ENCODE measurements around the gene PLA2G4A. TPM values are rescaled to one million over a fixed set of nuclear protein-coding genes. Genes with fewer than 3 reads are reported as not detected.

PLA2G4A gene
- total RNA-seq, 5 donors from 2014 or later (not counting 1 experiment from before 2014, with no cell fraction given): 0.35 TPM; not detected in 4

GRCh38 chr1:186804679-186805078 is 24.1 kb upstream of the PLA2G4A start:
- POLR2A ChIA-PET: no interaction called here
- WGBS (ENCODE audit: insufficient coverage): no CpG with 5 or more reads among the region's 5 CpGs
- Mint-ChIP-seq H3K27me3 (no peaks in the 10 kb centered on the region), H3K36me3 (no peaks in the 10 kb centered on the region), H3K4me3 (no peak overlapping the region), H3K27ac (no peak overlapping the region), H3K9me3 (peaks cover 0 to 3% (median 0%) of the 10 kb centered on the region in 3 donors), H3K4me1 (no peaks in the 10 kb centered on the region)
- Histone ChIP-seq H3K27ac (ENCODE audit: low read length) (no peak overlapping the region), H3K9me3 (no peaks in the 10 kb centered on the region), H3K4me1 (ENCODE audit: control insufficient read depth in 1 of 2, extremely low read depth in 1 of 2, insufficient read depth in 2 of 2, low read length in 2 of 2) (no peaks in the 10 kb centered on the region), H3K4me3 (ENCODE audit: control insufficient read depth in 1 of 2, extremely low read depth in 1 of 2, low read length in 1 of 2) (no peak overlapping the region), H3K36me3 (ENCODE audit: control insufficient read depth in 2 of 2, extremely low read depth in 1 of 2, insufficient read depth in 1 of 2, low read length in 1 of 2) (no peaks in the 10 kb centered on the region), H3K27me3 (replicated peaks in 1 of 2; ENCODE audit: control insufficient read depth in 2 of 2, extremely low read depth in 1 of 2, insufficient read depth in 2 of 2, low read length in 1 of 2) (no peaks in the 10 kb centered on the region)
- DNase-seq: no peak
- CTCF ChIA-PET: no interaction called here
- no peak for ATAC-seq (replicated peaks in 1 of 4)

GRCh38 chr1:186806477-186806876 is 22.3 kb upstream of the PLA2G4A start:
- Histone ChIP-seq H3K4me3 (ENCODE audit: control insufficient read depth in 1 of 2, extremely low read depth in 1 of 2, low read length in 1 of 2) (no peak overlapping the region), H3K27me3 (replicated peaks in 1 of 2; ENCODE audit: control insufficient read depth in 2 of 2, extremely low read depth in 1 of 2, insufficient read depth in 2 of 2, low read length in 1 of 2) (no peaks in the 10 kb centered on the region), H3K27ac (ENCODE audit: low read length) (no peak overlapping the region), H3K9me3 (no peaks in the 10 kb centered on the region), H3K4me1 (ENCODE audit: control insufficient read depth in 1 of 2, extremely low read depth in 1 of 2, insufficient read depth in 2 of 2, low read length in 2 of 2) (no peaks in the 10 kb centered on the region), H3K36me3 (ENCODE audit: control insufficient read depth in 2 of 2, extremely low read depth in 1 of 2, insufficient read depth in 1 of 2, low read length in 1 of 2) (no peaks in the 10 kb centered on the region)
- POLR2A ChIA-PET: no interaction called here
- Mint-ChIP-seq H3K4me3 (no peak overlapping the region), H3K27me3 (no peaks in the 10 kb centered on the region), H3K36me3 (no peaks in the 10 kb centered on the region), H3K9me3 (peaks cover 0 to 3% (median 0%) of the 10 kb centered on the region in 3 donors), H3K27ac (no peak overlapping the region), H3K4me1 (no peaks in the 10 kb centered on the region)
- DNase-seq (no peak), ATAC-seq (replicated peaks in 1 of 4) (no peak)
- CTCF ChIA-PET: no interaction called here
- no CpG with 5 or more reads among the region's 3 CpGs for WGBS (ENCODE audit: insufficient coverage)

GRCh38 chr1:186807163-186807562 is 21.6 kb upstream of the PLA2G4A start:
- CTCF ChIA-PET: no interaction called here
- no peaks in the 10 kb centered on the region for H3K27me3 ChIP-seq (replicated peaks in 1 of 2; ENCODE audit: control insufficient read depth in 2 of 2, extremely low read depth in 1 of 2, insufficient read depth in 2 of 2, low read length in 1 of 2)
- H3K27me3 Mint-ChIP-seq: no peaks in the 10 kb centered on the region
- WGBS (ENCODE audit: insufficient coverage): 83% methylated on average over 1 of the region's 4 CpGs
- H3K4me1 Mint-ChIP-seq: no peaks in the 10 kb centered on the region
- DNase-seq (no peak), ATAC-seq (replicated peaks in 1 of 4) (no peak)
- H3K4me3 ChIP-seq (ENCODE audit: control insufficient read depth in 1 of 2, extremely low read depth in 1 of 2, low read length in 1 of 2): no peak overlapping the region
- H3K4me3 Mint-ChIP-seq: no peak overlapping the region
- POLR2A ChIA-PET: no interaction called here
- no peaks in the 10 kb centered on the region for H3K9me3 ChIP-seq
- H3K27ac Mint-ChIP-seq: no peak overlapping the region
- no peaks in the 10 kb centered on the region for H3K36me3 ChIP-seq (ENCODE audit: control insufficient read depth in 2 of 2, extremely low read depth in 1 of 2, insufficient read depth in 1 of 2, low read length in 1 of 2)
- no peaks in the 10 kb centered on the region for H3K4me1 ChIP-seq (ENCODE audit: control insufficient read depth in 1 of 2, extremely low read depth in 1 of 2, insufficient read depth in 2 of 2, low read length in 2 of 2)
- no peak overlapping the region for H3K27ac ChIP-seq (ENCODE audit: low read length)
- H3K36me3 Mint-ChIP-seq: no peaks in the 10 kb centered on the region
- peaks cover 0 to 3% (median 0%) of the 10 kb centered on the region in 3 donors for H3K9me3 Mint-ChIP-seq

DNA sequence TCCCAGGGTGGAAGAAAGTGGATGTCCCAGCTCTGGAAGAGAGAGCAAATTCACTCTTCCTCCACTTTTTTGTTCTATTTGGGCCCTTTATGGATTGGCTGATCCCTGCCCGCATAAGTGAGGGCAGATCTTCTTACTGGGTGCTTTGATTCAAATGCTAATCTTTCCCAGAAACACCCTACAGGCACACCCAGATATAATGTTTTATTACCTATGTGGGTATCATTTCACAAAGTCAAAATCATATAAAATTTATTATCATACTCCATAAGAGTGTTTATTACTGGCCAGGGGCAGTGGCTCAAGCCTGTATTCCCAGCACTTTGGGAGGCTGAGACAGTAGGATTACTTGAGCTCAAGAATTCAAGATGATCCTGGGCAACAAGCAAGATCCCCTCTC is 16.9 kb upstream of the PLA2G4A start:
- no peaks in the 10 kb centered on the region for H3K27me3 Mint-ChIP-seq
- H3K36me3 Mint-ChIP-seq: no peaks in the 10 kb centered on the region
- H3K27ac ChIP-seq (ENCODE audit: low read length): no peak overlapping the region
- WGBS (ENCODE audit: insufficient coverage): no CpG with 5 or more reads among the region's 1 CpG
- ATAC-seq (replicated peaks in 1 of 4) (no peak), DNase-seq (no peak)
- H3K4me1 Mint-ChIP-seq: no peaks in the 10 kb centered on the region
- no peak overlapping the region for H3K27ac Mint-ChIP-seq
- ChIA-PET POLR2A (no interaction called here), CTCF (interaction anchor here in 1 of 2 donors (0.8 kb wide), 1 partner anchor 544 kb away, joined by 3 read pairs; no protein-coding TSS in a partner anchor)
- no peaks in the 10 kb centered on the region for H3K36me3 ChIP-seq (ENCODE audit: control insufficient read depth in 2 of 2, extremely low read depth in 1 of 2, insufficient read depth in 1 of 2, low read length in 1 of 2)
- H3K4me1 ChIP-seq (ENCODE audit: control insufficient read depth in 1 of 2, extremely low read depth in 1 of 2, insufficient read depth in 2 of 2, low read length in 2 of 2): no peaks in the 10 kb centered on the region
- no peak overlapping the region for H3K4me3 ChIP-seq (ENCODE audit: control insufficient read depth in 1 of 2, extremely low read depth in 1 of 2, low read length in 1 of 2)
- no peak overlapping the region for H3K4me3 Mint-ChIP-seq
- H3K9me3 Mint-ChIP-seq: peaks cover 0 to 3% (median 0%) of the 10 kb centered on the region in 3 donors
- no peaks in the 10 kb centered on the region for H3K9me3 ChIP-seq
- H3K27me3 ChIP-seq (replicated peaks in 1 of 2; ENCODE audit: control insufficient read depth in 2 of 2, extremely low read depth in 1 of 2, insufficient read depth in 2 of 2, low read length in 1 of 2): no peaks in the 10 kb centered on the region

DNA sequence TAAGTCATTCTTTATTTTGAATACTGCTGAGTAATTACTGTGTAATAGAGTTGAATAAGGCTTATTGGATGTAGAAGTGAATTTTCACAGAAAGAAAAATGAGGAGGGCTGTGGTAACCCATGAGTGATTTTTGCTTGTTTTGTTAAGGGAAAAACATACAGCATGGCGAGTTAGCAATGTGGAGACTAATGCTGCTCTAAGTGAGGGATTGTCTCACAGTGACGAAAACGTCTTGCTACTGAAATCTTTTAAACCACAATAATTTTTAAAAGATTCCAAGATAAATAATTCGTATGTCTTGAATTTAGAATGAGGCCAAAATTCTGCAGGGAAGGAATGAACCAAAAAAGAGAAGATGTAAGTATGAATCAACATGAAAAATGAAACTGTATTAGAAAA is 16.2 kb upstream of the PLA2G4A start:
- ChIA-PET CTCF (no interaction called here), POLR2A (no interaction called here)
- H3K9me3 Mint-ChIP-seq: peaks cover 0 to 3% (median 0%) of the 10 kb centered on the region in 3 donors
- no peaks in the 10 kb centered on the region for H3K4me1 ChIP-seq (ENCODE audit: control insufficient read depth in 1 of 2, extremely low read depth in 1 of 2, insufficient read depth in 2 of 2, low read length in 2 of 2)
- no peak overlapping the region for H3K4me3 Mint-ChIP-seq
- H3K27me3 Mint-ChIP-seq: no peaks in the 10 kb centered on the region
- no peak overlapping the region for H3K4me3 ChIP-seq (ENCODE audit: control insufficient read depth in 1 of 2, extremely low read depth in 1 of 2, low read length in 1 of 2)
- no peaks in the 10 kb centered on the region for H3K36me3 ChIP-seq (ENCODE audit: control insufficient read depth in 2 of 2, extremely low read depth in 1 of 2, insufficient read depth in 1 of 2, low read length in 1 of 2)
- no peak overlapping the region for H3K27ac ChIP-seq (ENCODE audit: low read length)
- H3K36me3 Mint-ChIP-seq: no peaks in the 10 kb centered on the region
- no peaks in the 10 kb centered on the region for H3K9me3 ChIP-seq
- no peaks in the 10 kb centered on the region for H3K4me1 Mint-ChIP-seq
- H3K27ac Mint-ChIP-seq: no peak overlapping the region
- H3K27me3 ChIP-seq (replicated peaks in 1 of 2; ENCODE audit: control insufficient read depth in 2 of 2, extremely low read depth in 1 of 2, insufficient read depth in 2 of 2, low read length in 1 of 2): no peaks in the 10 kb centered on the region
- ATAC-seq (replicated peaks in 1 of 4) (no peak), DNase-seq (no peak)
- no CpG with 5 or more reads among the region's 4 CpGs for WGBS (ENCODE audit: insufficient coverage)

DNA sequence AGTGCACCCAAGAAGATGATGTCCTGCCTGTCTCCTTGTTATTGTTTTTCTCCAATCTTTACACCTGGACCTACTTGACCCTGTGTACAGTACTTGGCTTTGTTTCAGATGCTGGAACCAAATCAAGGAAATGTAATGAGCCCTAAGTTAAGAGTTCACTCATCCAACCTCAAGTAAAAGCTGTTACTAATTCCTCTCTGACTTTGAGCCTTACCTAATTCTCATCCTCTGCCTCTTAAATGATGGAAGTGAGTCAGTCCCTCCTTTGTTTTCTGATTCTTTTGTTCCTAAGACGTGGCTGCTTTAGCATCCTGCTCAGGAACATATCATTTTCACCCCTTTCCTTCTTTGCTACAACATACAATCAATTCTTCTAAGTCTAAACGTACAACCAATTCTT is 15.3 kb upstream of the PLA2G4A start:
- Mint-ChIP-seq H3K27me3 (no peaks in the 10 kb centered on the region), H3K36me3 (no peaks in the 10 kb centered on the region), H3K4me3 (no peak overlapping the region), H3K27ac (no peak overlapping the region), H3K9me3 (peaks cover 0 to 3% (median 0%) of the 10 kb centered on the region in 3 donors), H3K4me1 (no peaks in the 10 kb centered on the region)
- Histone ChIP-seq H3K4me1 (ENCODE audit: control insufficient read depth in 1 of 2, extremely low read depth in 1 of 2, insufficient read depth in 2 of 2, low read length in 2 of 2) (no peaks in the 10 kb centered on the region), H3K27me3 (replicated peaks in 1 of 2; ENCODE audit: control insufficient read depth in 2 of 2, extremely low read depth in 1 of 2, insufficient read depth in 2 of 2, low read length in 1 of 2) (no peaks in the 10 kb centered on the region), H3K27ac (ENCODE audit: low read length) (no peak overlapping the region), H3K9me3 (no peaks in the 10 kb centered on the region), H3K4me3 (ENCODE audit: control insufficient read depth in 1 of 2, extremely low read depth in 1 of 2, low read length in 1 of 2) (no peak overlapping the region), H3K36me3 (ENCODE audit: control insufficient read depth in 2 of 2, extremely low read depth in 1 of 2, insufficient read depth in 1 of 2, low read length in 1 of 2) (no peaks in the 10 kb centered on the region)
- ATAC-seq (replicated peaks in 1 of 4): no peak
- ChIA-PET POLR2A (interaction anchor here in 1 of 2 donors (0.5 kb wide), 1 partner anchor 11 kb away, joined by 3 read pairs; no protein-coding TSS in a partner anchor), CTCF (no interaction called here)
- DNase-seq: no peak
- no CpG with 5 or more reads among the region's 2 CpGs for WGBS (ENCODE audit: insufficient coverage)

- WGBS (ENCODE audit: insufficient coverage): 100% methylated on average over 2 of the region's 3 CpGs
- Mint-ChIP-seq H3K9me3 (no peaks in the 10 kb centered on the region), H3K27me3 (peaks cover 3% of the 10 kb centered on the region in 2 donors), H3K36me3 (no peaks in the 10 kb centered on the region), H3K27ac (no peak overlapping the region), H3K4me1 (no peaks in the 10 kb centered on the region), H3K4me3 (no peak overlapping the region)
- Histone ChIP-seq H3K27ac (ENCODE audit: low read length) (no peak overlapping the region), H3K27me3 (replicated peaks in 1 of 2; ENCODE audit: control insufficient read depth in 2 of 2, extremely low read depth in 1 of 2, insufficient read depth in 2 of 2, low read length in 1 of 2) (no peaks in the 10 kb centered on the region), H3K9me3 (no peaks in the 10 kb centered on the region), H3K4me1 (ENCODE audit: control insufficient read depth in 1 of 2, extremely low read depth in 1 of 2, insufficient read depth in 2 of 2, low read length in 2 of 2) (no peaks in the 10 kb centered on the region), H3K36me3 (ENCODE audit: control insufficient read depth in 2 of 2, extremely low read depth in 1 of 2, insufficient read depth in 1 of 2, low read length in 1 of 2) (no peaks in the 10 kb centered on the region), H3K4me3 (ENCODE audit: control insufficient read depth in 1 of 2, extremely low read depth in 1 of 2, low read length in 1 of 2) (no peak overlapping the region)
- ChIA-PET CTCF (interaction anchor here in 1 of 2 donors (0.7 kb wide), 1 partner anchor 102 kb away, joined by 3 read pairs; no protein-coding TSS in a partner anchor), POLR2A (no interaction called here)
- DNase-seq (no peak), ATAC-seq (replicated peaks in 1 of 4) (no peak)
Observed at GRCh38 chr1:186819126-186819525, 9.6 kb upstream of the PLA2G4A start.

Data from T-cell (primary cell).